Stimulated activated CD8-positive, alpha-beta memory T cell treated with anti-CD3 and anti-CD28 coated beads, Interleukin-12 subunit alpha, Interleukin-12 subunit beta, amount 100 ng/mL, for 24 hours (primary cell): ENCODE data around the gene TMCO4.

Experiments used
- DNase-seq: peaks from one replicate; pipeline ENCODE4 v3.0.0-alpha.2; 2020; ENCODE audit errors: extremely low read depth

The TMCO4 gene

GRCh38 chr1:19749685-19750084 lies 50.0 kb downstream of the TMCO4 start:
- DNase-seq, result no peak

GRCh38 chr1:19747761-19748160 lies 52.0 kb downstream of the TMCO4 start:
- DNase-seq, result no peak

GRCh38 chr1:19744886-19745285 lies 54.8 kb downstream of the TMCO4 start:
- DNase-seq, result no peak

GRCh38 chr1:19744335-19744743 lies 55.4 kb downstream of the TMCO4 start:
- no peak for DNase-seq

GRCh38 chr1:19743793-19744192 lies 55.9 kb downstream of the TMCO4 start:
- DNase-seq, result no peak

GRCh38 chr1:19743180-19743579 lies 56.5 kb downstream of the TMCO4 start:
- DNase-seq, result no peak

GRCh38 chr1:19739628-19740027 lies 60.1 kb downstream of the TMCO4 start:
- no peak for DNase-seq

- DNase-seq, result no peak
Observed at GRCh38 chr1:19738669-19739068, 61.0 kb downstream of the TMCO4 start.

GRCh38 chr1:19738076-19738475 lies 61.6 kb downstream of the TMCO4 start:
- DNase-seq, result no peak

GRCh38 chr1:19737104-19737825 lies 62.5 kb downstream of the TMCO4 start:
- DNase-seq, result no peak

- no peak for DNase-seq
Observed at GRCh38 chr1:19735440-19736127, 64.1 kb downstream of the TMCO4 start.

- no peak for DNase-seq
Observed at GRCh38 chr1:19734472-19734999, 65.2 kb downstream of the TMCO4 start.

GRCh38 chr1:19734056-19734455 lies 65.7 kb downstream of the TMCO4 start:
- DNase-seq, result no peak

GRCh38 chr1:19733615-19734014 lies 66.1 kb downstream of the TMCO4 start:
- no peak for DNase-seq

- DNase-seq, result no peak
Observed at GRCh38 chr1:19731311-19731821, 68.3 kb downstream of the TMCO4 start.

GRCh38 chr1:19730793-19731192 lies 68.9 kb downstream of the TMCO4 start:
- DNase-seq, result no peak

GRCh38 chr1:19730232-19730631 lies 69.5 kb downstream of the TMCO4 start:
- DNase-seq, result no peak

GRCh38 chr1:19728413-19729145 lies 71.1 kb downstream of the TMCO4 start:
- no peak for DNase-seq

GRCh38 chr1:19725606-19726005 lies 74.1 kb downstream of the TMCO4 start:
- no peak for DNase-seq

GRCh38 chr1:19723874-19724273 lies 75.8 kb downstream of the TMCO4 start:
- DNase-seq, result no peak

GRCh38 chr1:19720973-19721372 lies 78.7 kb downstream of the TMCO4 start:
- DNase-seq, result no peak

GRCh38 chr1:19720174-19720573 lies 79.5 kb downstream of the TMCO4 start:
- DNase-seq, result no peak
